HG03457 (cell line): ENCODE measurements around the gene ACSS1.

ENCODE experiments used
- ATAC-seq: cut with Tn5 transposase; IDR thresholded peaks from one replicate; pipeline ENCODE4 v1.9.1; 2021; ENCODE audit warnings: moderate number of reproducible peaks; ENCODE audit not compliant: unreplicated experiment

The ACSS1 gene

DNA sequence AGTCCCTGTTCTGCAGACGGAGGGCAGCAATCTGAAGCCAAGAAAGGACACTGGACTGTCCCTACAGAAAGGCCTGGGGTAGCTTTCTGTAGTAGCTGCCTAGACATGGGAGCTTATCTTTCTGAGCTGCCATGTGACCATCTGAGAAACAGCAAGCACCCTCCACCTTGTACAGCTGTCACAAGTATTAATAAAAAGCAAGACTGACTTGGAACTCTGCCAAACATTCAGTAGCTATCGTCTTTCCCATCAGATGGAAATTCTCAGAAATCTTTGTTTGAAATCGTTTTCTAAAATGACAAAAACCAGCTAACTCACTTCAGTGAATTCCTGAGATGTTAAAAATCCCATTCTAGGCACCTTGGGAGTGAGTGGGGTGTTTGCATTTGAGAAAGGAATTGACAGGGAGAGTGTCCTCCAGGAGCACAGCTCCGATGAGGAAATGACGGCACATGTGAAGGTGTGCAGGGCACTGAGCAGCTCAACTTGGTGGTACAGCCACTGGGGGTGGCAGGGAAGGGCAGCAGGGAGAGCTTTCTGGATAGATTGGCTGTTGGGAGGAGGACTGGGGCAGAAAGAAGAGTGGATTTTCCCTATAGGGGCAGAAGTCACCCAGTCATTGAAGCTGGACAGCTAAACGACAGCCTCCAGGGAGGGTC is 24.5 kb downstream of the ACSS1 start:
- ATAC-seq, result no peak

DNA sequence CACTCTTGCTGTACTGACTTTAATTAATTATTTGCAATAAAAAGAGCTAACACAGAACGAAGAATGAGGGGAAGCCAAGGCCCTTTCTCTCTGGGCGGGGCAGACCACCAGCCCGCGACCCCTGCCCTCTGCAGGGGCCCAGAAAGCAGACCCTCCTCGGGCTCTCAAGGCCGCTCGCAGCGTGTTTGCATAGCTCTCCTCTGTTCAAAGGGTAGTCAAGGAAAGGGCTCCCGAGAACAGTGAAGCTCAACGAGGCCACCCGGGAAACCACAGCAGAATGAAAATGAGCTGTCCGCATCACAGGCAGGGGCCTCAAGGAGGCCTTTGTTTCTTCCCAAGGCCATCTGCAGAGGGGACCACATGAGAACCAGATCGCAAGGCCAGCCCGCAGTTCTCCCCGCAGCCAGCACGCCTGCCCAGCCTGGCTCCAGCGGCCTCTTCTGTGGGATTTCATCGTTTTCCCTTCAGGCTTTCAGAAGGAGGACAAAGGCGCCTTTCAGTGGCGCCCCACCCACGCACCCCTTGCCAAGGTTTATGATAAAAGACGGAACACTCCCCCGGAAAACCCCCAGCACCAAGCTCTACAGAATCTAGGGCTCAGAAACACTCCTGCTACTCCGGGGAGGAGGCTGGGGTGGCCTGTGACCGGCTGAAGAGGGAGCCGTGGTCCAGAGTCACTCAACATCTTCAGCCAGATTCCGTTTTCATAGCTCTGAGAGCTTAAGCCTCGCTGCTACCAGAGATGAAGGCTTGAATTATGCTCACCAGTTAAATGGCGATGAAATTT is 25.3 kb downstream of the ACSS1 start:
- no peak for ATAC-seq

DNA sequence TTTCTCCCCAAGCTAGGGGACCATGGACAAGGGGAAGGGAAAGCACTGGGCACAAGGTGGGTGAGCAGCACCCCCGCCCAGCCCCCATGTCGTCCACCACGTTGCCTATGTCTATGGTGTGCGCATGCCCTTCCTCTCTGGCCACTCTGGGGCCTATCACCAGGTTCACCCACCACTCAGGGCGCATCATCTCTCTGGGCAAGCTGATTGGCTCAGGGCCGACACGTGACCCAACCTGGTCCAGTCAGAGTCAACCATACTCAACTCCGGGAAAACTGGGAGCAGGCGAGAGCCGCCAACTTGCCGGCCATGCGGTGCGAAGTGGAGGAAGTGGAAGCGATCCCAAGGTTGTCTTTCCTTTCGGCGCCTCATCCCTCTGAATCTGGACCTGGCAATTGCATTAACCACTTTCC is 25.9 kb downstream of the ACSS1 start:
- no peak for ATAC-seq

DNA sequence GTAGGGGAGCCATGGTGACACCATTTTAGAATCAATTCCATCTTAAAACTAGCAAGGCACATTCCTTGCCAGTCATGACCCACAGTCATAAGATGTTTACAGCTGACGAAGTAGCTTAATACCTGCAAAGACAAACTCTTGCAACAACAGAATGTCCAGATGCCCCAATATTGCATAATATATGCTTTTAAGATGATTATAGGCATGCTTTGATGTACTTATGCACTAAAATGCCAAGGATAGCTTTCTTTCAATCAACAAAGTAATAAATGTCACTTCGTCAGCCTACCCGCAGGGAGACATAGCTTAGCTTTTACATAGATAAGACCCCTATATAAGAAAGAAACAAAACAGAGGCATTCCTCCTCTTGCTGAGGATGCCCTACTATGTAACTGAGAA is 26.7 kb downstream of the ACSS1 start:
- ATAC-seq, result no peak

DNA sequence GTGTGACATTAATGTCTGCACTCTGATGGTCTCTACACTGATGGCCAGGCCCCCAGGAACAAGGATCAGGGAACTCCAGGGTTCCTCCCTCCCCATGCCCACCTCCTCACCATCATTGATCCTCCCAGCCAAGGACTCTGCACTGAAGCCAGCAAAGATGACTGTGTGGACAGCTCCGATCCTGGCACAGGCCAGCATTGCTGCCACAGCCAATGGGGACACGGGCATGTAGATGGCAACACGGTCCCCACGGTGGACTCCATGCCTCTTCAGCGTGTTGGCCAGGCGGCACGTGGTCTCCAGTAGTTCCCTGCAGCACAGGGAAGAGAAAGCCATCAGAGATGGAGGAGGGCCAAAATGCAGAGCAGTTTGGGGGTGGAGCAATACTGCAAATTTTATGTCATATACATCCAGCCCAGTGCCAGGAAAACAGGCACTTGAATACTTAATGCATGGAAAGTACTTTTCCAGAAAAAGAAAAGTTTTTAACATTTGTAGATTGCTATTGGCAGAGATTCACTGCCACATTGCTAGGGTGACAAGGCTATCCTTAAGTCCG is 27.2 kb downstream of the ACSS1 start:
- ATAC-seq, result no peak

DNA sequence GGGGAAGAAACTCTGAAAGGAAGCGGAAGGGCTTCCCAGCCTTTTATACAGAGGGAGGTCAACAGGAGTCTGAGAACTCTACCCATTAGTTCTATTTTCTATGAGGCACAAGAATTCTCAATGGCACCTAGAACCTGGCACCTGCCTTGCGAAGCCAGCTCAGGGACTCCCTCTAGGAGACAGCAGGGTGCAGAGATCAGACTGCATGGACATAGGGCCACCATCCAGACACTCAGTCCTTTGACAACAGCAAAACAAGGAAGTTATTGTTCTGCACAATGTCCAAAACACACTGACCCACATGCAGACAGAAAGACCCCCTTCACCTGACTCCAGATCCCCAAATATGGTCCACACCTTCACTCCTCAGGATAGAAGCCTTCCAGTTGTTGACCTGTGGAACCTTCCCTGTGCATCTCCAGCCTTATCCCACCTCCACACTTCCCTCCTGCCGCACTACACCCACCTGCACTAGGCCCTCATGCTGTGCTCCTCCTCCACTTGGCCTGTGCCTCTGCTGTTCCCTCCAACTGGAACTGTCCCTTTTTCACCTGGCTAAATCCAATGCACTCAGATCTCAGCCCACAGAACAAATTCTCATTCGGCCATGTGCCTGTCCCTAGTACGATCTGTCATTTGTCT is 27.8 kb downstream of the ACSS1 start:
- ATAC-seq, result no peak

DNA sequence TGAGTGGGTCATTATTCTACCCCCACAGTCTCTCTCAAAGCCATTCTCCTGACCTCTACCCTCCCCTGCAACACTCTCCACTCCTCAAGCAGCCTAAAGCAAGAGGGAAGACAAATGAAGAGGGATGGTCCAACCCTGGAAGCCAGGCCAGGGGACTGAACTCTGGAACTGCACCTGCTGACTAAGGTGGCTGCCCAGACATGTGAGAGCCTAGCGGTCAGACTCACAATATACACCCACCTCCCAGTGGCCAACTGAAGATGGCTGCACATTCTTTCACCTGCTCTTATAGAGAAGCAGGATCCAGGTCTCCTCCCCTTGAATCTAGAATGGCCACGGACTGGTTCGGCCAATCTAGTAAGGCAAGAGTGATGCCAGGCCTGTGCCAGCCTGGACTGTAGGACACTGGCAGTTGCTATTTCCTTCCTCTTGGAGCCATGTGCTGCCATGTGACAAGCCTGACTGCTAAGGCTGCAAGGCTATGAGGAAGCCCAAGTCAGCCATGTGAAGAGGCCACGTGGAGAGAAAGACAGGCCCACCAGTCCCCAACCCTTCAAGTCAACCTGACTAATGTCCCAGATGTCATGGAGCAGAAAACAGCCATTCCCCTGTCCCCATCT is 31.8 kb downstream of the ACSS1 start:
- no peak for ATAC-seq

DNA sequence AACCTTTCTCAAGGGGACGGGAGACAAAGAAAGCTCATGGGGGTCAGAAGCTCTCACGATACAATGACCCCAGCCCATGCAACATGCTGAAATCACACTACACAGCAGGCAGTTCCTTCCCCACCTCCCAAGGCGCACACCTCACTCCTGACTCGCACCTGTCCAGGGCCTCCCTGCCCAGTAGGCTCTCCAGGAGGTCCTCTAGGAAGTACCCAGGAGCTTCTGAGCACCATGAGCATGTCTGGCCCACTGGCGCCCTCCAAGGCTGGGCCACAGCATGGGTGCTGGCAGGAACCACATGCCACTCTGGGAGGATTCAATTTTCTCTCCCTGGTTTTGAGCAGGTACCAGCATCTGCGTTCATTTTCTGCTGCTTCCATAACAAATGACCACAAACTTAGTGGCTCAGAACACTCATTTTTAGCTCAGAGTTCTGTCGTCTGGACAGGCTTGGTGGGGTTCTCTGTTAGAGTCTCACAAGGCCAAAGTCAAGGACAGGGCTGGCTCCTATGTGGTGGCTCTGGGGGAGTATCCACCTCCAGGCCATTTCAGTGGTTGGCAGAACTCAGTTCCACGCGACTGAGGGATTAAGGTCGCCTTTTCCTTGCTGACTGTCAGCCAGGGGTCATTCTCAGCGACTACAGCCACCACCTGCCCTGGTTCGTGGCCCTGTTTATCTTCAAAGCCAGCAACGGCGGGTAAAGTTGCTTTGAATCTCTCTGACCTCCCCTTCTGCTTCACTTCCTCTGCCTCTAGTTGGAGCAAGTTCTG is 32.7 kb downstream of the ACSS1 start:
- no peak for ATAC-seq

DNA sequence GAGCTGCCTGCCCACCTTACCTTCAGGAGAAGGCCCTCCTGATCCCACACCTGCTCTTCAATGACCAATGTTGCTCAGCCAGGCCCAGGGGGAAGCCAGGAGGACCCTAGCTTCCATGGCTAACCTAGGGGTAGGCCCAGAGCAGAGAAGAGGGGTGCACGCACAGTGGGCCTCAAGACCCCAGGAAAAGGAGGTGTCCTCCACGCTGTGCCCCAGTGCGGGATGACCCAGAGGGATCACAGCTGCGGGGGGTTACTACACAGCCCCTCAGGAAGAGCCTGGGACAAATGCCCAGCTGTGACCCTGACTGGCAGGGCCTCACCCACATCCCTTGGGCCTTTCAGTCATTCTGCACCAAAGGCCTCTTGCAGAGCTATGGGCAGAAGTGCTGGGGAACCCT is 33.8 kb downstream of the ACSS1 start:
- no peak for ATAC-seq

DNA sequence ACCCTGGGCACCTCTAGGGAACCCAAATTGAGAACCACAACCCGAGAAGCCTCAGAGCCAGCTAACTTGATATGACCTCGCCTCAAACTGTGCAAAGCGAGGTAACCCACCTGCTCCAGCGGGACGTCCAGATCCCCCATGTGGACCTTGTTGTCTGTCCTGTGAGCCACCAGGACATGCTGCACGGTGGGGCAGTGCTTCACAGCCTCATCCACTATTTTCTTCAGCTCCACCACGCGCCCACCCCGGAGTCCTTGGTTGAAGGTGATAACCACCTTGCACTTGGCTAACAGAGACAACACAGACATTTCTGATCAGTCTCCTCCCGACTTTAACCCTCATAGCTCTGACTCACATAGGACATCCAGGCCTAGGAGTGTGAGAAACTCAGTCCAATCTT is 34.6 kb downstream of the ACSS1 start:
- no peak for ATAC-seq

DNA sequence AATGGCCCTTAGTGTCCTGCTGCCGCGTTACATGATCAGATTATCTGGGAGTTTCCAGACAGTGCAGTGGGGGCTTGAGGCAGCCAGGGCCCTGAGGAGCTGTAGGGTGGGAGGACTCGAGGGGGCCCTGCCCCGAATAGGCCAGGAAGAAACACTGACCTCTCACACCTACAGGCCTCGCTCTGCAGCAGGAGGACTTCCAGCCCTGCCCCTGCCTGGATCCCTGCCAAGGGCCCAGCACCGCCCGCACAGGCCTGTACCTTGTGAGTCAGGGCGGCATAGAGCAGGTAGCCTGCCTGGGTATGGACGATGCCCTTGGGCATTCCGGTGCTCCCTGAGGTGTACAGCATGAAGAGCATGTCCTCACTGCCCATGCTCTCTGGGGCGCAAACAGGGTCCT is 35.3 kb downstream of the ACSS1 start:
- no peak for ATAC-seq

DNA sequence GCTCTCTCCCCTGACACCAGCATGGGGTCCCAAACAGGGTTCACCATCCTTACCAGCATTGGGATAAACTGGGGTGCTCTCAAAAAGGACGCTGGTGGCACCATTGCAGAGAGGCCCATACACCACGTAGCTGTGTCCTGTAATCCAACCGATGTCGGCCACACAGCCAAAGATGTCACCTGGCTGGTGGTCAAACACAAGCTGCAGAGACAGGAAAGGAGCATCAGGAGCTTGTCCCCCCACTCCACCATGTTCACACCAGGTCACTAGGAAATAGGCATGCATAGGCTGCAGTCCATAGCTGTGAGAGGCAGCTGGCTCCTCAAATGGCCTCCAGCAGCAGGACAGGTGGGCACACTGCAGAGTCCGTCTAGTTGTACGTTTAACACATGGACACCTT is 36.6 kb downstream of the ACSS1 start:
- no peak for ATAC-seq

DNA sequence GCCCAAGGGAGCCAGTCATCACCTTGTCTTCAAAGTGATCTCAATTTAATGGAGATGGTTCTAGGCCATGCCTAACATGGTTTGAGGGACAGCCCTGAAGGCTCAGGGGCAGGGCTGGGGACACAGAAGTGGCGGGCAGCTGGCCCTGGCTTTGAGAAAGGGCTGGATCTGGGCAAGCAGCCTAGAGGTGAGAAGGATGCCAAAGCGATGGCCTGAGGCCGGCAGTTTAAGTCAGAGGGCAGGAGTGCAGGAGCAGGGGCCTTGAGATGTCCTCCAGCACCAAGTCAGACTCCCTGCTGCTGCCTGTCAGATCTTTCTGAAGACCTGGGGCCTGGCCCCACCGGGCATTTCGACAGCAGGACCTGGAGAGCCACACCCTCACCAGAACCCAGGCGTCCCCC is 37.0 kb downstream of the ACSS1 start:
- no peak for ATAC-seq

DNA sequence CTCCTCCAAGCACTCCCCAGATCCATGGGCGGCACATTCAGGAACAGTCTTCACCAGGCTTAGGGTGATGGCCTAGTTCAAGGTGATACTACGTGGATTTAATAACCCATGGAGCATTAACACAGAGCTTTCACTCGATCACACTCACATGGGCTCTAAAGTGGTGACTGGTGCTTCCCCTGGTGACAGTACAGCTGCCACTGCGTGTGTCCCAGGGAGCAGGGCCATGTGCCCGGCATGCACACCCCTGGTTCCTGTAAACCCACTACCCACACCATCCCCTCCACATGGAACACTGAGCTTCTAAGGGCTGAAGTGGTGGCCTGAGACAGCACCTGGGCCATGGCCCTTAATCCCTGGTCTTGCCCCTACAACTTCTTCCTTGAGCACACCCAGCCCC is 37.6 kb downstream of the ACSS1 start:
- no peak for ATAC-seq

DNA sequence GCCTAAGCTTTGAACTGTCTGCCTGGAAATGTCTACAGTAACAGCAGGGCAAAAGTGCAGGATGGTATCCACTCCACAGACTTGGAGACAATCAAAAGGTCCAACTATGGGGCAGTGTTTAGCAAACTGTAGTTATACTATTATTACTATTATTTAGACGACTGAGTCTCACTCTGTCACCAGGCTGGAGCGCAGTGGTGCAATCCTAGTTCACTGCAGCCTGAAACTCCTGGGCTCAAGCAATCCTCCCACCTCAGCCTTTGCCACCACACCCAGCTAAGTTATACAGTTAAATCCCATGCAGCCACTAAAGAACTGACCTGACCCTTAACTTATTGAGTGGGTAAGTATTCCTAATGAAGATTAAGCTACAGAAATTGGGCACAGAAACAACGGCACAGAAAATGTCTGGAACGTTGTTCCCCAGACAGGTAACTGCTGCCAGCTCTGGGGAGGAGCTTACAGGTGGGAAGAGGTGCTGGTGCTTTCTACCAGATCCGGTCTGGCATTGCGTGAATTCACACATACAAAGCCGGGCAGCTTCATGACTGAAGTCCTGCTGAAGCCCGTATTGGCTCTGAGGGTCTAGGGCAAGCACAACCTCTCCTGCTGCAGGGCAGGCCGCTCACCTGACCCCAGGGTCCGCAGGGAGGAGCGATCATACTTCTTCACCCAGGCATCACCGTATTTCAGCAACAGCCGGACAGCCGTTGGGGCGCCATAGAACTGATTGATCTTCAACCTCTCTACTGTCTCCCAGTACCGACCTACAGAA is 38.4 kb downstream of the ACSS1 start:
- ATAC-seq, result no peak

DNA sequence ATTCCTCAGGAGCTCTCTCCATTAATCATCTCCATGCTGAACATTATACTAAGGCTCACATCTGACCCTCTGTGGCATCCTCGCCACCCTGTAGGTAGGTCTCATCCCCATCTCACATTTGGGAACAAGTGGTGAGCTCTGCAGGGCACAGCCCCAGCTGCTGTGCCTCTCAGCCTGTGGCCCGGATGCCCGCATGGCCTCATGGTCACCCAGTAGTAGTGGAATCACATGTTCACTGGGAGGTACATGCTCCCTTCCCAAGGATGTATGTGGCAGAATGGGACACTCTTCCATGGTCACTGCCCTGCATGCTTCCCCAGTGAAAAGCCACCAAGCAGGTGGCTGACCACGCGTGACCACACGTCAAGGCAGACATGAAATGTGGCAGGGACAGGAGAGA is 39.1 kb downstream of the ACSS1 start:
- no peak for ATAC-seq

DNA sequence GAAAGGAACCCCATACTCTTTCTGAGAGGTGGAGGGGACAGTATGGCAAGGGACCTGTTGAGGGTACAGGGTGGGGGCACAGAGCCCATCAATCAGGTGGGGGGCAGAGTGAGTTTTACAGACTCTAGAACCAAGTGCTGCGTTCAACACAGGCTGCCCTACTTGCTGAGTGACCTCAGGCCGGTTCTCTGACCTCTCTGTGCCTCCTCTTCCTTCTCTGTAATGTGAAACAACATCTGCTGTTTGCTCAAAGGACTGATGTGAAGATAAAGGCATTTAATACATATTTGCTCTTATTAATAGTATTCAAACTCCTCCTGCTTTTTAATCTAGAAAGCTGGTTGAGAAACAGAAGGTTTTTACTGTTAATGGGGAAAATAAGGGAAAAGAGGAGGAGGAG is 39.5 kb downstream of the ACSS1 start:
- ATAC-seq, result no peak

DNA sequence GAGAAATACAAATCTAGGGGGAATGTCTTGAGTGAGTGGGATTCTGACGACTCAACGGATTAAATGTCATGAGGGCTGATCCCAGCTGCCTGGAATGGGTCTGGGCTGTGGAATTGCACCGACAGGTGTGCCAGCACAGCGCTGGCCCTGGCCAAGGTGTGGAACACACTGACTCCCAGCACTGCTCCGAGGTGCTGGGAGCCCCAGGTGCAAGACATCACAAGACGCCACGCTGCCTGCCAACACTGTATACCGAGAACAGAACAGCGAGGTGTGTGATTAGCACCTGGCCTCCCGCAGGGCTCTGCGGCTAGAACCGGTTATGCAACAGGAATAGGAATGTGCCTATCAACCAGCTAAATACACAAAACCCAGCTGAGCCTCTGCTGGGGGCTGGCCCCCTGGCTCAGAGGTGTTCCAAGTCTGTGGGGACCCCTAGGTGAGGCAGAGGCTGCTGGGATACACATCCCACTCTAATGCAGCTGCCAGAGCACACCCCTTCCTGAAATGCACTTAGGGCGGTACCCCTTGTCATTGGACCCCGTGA is 40.6 kb downstream of the ACSS1 start:
- no peak for ATAC-seq

DNA sequence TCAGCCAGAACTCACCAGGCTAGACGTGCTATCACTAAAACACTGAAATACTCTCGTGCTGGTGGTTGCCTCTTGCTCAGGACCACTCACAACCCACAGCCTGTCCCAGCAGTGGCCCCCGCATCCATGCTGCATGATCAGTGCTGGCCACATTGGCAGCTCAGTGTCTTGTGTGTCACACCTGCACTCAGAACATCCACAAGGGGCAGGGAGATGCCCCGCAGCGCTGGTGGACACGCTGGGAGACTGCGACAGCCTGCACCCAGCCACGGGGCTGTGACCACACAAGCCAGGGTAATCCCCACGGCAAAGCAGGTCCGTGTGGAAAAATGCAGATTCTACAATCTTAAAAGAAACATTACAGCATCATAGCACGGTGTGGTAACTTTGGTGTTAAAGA is 41.5 kb downstream of the ACSS1 start:
- ATAC-seq, result no peak

DNA sequence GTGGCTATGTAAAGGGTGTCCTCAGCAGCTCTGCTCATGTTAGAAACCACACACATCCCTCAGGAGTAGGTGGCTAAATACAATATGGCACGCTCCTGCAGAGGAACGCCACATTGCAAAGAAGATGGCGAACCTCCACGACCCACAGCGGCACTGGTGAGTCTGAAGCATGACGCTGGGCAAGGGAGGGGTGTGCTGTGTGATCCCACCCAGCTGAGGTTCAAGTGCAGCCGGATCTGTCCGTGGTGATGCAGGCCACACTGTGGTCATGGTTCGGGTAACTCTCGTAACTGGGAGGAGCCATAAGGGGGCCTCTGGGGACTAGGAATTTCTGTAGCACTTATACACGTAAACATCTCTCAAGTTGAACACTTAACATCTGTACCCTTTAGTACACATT is 42.0 kb downstream of the ACSS1 start:
- no peak for ATAC-seq
